NB4 (cell line): ENCODE data around the gene BLACAT1.

Source experiments
- DNase-seq: peaks from one replicate; pipeline ENCODE4 v3.0.0; 2010; ENCODE audit warnings: low read depth
- H3K4me3 ChIP-seq: one replicate; pipeline ENCODE4 v1.5.1; 2011; ENCODE audit warnings: mild to moderate bottlenecking, low read depth, low read length, moderate library complexity
- MYC ChIP-seq: IDR thresholded peaks from 2 replicates; pipeline ENCODE4 v1.6.1; 2011; ENCODE audit warnings: low read depth, low read length
- POLR2A ChIP-seq: IDR thresholded peaks from 2 replicates; pipeline ENCODE4 v1.6.1; 2011; ENCODE audit warnings: mild to moderate bottlenecking; ENCODE audit not compliant: insufficient read length; ENCODE audit errors: extremely low read depth
- TF ChIP-seq, protein P1 (sequence below): IDR thresholded peaks from one replicate; pipeline ENCODE4 v1.5.1; 2012; ENCODE audit warnings: low read depth, low read length
- TF ChIP-seq, protein P2 (sequence below): IDR thresholded peaks from 2 replicates; pipeline ENCODE4 v1.6.1; 2011; ENCODE audit warnings: low read depth, low read length

The BLACAT1 gene

DNA sequence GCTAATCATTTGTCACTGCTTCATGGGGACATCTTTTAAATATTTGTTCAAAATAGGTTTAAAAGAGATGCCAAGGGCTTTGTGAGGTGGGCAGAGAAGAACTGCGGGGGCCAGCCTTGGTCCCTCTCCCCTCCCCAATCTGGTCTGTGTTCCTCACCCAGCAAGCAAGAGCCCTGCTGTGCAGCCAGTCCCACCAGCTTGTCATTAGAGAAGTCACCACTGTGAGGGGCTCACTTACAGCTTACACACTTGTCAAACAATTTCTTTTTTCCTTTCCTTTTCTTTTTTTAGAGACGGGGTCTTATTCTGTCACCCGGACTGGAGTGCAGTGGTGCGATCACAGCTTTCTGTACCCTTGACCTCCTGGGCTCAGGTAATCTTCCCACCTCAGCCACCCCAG is 38.3 kb upstream of the BLACAT1 start:
- no peak overlapping the region for H3K4me3 ChIP-seq
- TF ChIP-seq, protein P1, sequence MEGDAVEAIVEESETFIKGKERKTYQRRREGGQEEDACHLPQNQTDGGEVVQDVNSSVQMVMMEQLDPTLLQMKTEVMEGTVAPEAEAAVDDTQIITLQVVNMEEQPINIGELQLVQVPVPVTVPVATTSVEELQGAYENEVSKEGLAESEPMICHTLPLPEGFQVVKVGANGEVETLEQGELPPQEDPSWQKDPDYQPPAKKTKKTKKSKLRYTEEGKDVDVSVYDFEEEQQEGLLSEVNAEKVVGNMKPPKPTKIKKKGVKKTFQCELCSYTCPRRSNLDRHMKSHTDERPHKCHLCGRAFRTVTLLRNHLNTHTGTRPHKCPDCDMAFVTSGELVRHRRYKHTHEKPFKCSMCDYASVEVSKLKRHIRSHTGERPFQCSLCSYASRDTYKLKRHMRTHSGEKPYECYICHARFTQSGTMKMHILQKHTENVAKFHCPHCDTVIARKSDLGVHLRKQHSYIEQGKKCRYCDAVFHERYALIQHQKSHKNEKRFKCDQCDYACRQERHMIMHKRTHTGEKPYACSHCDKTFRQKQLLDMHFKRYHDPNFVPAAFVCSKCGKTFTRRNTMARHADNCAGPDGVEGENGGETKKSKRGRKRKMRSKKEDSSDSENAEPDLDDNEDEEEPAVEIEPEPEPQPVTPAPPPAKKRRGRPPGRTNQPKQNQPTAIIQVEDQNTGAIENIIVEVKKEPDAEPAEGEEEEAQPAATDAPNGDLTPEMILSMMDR = no peak
- no peak for TF ChIP-seq MYC
- TF ChIP-seq POLR2A = no peak
- TF ChIP-seq, protein P2, sequence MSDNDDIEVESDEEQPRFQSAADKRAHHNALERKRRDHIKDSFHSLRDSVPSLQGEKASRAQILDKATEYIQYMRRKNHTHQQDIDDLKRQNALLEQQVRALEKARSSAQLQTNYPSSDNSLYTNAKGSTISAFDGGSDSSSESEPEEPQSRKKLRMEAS = no peak
- DNase-seq = no peak

DNA sequence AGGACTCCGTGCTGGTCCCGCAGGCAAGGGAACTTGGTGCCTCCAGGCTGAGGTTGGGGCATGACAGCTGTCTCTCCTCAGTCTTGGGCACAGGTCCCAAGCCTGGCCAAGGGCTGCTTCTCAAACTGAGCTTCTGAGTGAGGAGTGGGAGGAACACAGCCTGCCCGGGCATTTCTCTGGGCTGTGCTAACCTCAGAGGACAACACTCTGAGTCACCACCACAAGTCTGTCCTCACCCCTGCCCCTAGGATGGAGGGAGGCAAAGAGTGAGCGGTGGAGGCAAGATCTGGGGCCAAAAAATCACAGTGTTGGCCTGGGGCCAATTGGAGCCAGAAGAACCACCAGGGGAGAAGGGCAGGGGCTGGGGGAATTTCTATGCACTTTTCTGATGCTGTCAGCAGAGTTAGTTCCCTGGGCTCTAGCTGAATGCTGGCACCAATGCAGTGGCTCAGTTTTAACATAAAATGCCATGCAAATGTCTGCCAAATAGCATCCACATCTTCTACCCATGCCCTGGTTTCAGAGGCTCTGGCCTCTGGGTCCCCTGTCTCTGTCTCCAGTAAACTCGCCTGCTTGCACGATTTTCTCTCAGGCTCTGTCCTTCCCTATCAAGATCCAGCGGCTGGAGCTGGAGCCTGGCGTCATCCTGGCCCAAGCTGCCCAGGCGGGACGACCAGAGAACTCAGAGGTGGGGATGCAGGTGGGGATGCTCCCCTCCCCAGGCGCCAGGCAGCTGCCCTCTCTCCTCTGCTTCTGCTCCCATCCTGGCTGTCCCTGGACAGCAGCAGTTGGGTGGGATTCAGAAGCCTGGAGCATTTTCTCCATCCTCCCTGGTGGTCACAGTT is 37.6 kb upstream of the BLACAT1 start:
- peak; percentile 70 for DNase-seq
- TF ChIP-seq, protein P2 = no peak
- no peak for TF ChIP-seq MYC
- no peak overlapping the region for H3K4me3 ChIP-seq

DNA sequence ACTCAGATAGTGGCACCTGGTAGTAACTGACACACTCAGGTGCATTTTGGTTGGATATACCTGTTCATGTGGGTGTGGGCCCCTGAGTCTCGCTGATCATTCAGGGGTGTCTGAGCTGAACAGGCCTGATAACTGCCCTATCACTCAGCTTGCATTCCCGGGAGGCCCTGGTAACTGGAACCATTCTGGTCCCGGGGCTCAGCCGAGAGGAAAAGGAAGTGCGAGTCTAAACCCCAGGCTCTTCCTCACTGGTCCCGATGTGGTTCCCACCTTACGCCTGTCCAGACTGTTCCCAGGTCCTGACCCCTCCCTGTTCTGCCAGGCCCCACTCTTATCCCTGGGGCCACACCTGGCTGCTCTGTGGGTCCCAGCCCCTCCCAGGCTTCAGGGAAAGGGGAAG is 36.9 kb upstream of the BLACAT1 start:
- H3K4me3 ChIP-seq = no peak overlapping the region
- DNase-seq = no peak
- TF ChIP-seq, protein P1 = no peak
- TF ChIP-seq MYC = no peak
- no peak for TF ChIP-seq POLR2A
- TF ChIP-seq, protein P2 = no peak

DNA sequence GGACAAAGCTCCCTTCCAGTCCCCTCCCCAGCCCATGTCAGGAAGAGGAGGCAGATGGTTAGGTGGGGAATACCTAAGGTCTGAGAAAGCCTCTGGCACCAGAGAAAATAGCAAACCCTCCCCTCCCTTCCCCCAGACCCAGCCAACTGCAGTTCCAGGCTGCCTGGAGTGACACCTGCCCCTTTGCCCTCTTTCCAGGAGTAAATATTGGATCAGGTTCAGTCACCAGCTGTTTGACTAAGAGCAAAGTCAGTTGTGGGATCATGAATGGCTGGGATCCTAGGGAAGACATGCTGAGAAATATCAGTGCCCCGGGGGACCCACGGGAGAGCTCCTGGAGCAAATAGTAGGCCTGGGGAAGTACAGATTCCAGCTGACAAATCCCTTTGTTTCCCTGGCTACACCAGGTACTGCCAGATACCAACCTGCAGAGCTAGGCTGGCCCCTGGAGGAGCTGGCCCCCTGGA is 36.4 kb upstream of the BLACAT1 start:
- no peak for TF ChIP-seq MYC
- TF ChIP-seq, protein P1 = no peak
- TF ChIP-seq POLR2A = no peak
- TF ChIP-seq, protein P2 = no peak
- DNase-seq = no peak
- H3K4me3 ChIP-seq = no peak overlapping the region

DNA sequence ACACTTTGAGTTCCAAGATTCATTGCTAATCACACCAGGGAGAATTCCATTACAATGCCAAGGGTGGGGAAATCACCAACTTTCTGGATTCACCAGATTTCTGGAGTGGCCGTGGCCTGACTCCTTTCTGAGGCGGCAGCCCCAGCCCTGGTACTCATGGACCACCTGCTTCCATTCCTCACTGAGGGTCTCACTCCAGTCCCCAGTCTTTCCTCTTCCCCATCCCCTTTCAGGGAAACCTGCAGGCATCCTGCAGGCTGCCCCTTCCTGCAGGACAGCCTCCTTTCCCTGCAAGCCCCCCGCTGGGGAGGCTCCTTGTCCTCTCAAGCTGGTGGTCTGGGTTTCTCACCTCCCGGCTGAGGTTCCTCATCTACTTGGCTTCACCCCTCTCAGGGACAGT is 35.9 kb upstream of the BLACAT1 start:
- no peak overlapping the region for H3K4me3 ChIP-seq
- DNase-seq = no peak
- TF ChIP-seq POLR2A (no peak), MYC (no peak)
- TF ChIP-seq, protein P2 = no peak
- TF ChIP-seq, protein P1 = no peak

DNA sequence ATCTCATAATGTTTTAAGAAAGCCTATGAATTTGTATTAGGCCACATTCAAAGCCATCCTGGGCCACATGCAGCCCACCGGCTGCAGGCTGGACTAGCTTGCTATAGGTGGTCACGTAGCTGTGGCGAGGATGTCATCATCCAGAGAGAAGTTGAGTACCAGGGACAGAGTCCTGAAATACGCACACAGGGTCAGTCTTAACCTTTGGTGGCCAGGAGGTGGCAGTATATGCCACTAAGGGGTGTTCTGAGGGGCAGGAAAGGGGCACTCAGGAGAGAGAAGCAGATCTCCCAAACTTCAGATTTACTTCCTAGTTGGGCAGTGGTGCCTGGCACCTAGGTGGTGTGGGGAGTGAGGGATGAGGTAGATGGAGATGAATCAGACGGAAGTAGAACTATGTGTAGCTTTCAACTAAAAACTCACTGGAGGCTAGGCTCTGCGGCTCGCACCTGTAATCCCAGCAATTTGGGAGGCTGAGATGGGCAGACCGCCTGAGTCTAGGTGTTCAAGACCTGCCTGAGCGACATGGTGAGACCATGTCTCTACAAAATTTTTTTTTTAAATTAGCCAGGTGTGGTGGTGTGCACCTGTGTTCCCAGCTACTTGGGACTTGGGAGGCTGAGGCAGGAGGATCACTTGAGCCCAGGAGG is 32.4 kb upstream of the BLACAT1 start:
- peak; percentile 70 for DNase-seq
- TF ChIP-seq, protein P1 = peak; percentile 82
- TF ChIP-seq POLR2A = no peak
- H3K4me3 ChIP-seq = no peak overlapping the region
